Thymus (tissue), 11 donors: Measurements from ENCODE around the gene CORO2B. TPM values are rescaled to one million over a fixed set of nuclear protein-coding genes. Genes with fewer than 3 reads are reported as not detected.

Source experiments
- DNase-seq, 9 donors: peaks; one replicate each; pipeline ENCODE4 v3.0.0-alpha.2; 2013; ENCODE audit warnings: low spot score in 9 of 9, low read depth in 6 of 9, missing footprints in 1 of 9
- H3K27ac ChIP-seq, 2 donors: one replicate each; pipeline ENCODE4 v1.5.1; 2013; ENCODE audit warnings: control low read depth in 1 of 2, low read depth in 1 of 2, low read length in 1 of 2, mild to moderate bottlenecking in 1 of 2, moderate library complexity in 1 of 2
- H3K27me3 ChIP-seq, 2 donors: one replicate each; pipeline ENCODE4 v1.5.1; 2013; ENCODE audit warnings: low read length in 1 of 2; ENCODE audit not compliant: control insufficient read depth in 2 of 2, insufficient read depth in 1 of 2
- H3K36me3 ChIP-seq, 2 donors: one replicate each; pipeline ENCODE4 v1.5.1; 2013; ENCODE audit warnings: low read length in 1 of 2, mild to moderate bottlenecking in 1 of 2, moderate library complexity in 1 of 2; ENCODE audit not compliant: control insufficient read depth in 2 of 2, insufficient read depth in 2 of 2
- H3K4me1 ChIP-seq, 2 donors: one replicate each; pipeline ENCODE4 v1.5.1; 2013; ENCODE audit warnings: low read length in 2 of 2; ENCODE audit not compliant: control insufficient read depth in 2 of 2, insufficient read depth in 2 of 2
- H3K4me3 ChIP-seq, 2 donors: one replicate each; pipeline ENCODE4 v1.5.1; 2013; ENCODE audit warnings: low read length in 2 of 2, control low read depth in 1 of 2, mild to moderate bottlenecking in 1 of 2
- H3K9me3 ChIP-seq, 2 donors: one replicate each; pipeline ENCODE4 v1.5.1; 2013; ENCODE audit warnings: low read length in 1 of 2, mild to moderate bottlenecking in 1 of 2; ENCODE audit not compliant: control insufficient read depth in 2 of 2, insufficient read depth in 1 of 2
- WGBS: extraction: QIAGEN DNeasy Blood & Tissue Kit; methylation state at CpG from one replicate; pipeline ENCODE4 v1.1.7; 2013; 5-methylcytosine and 5-hydroxymethylcytosine counted together
- polyA plus RNA-seq: library from polyadenylated mRNA; stranded (reverse); fragments of 200-250 nt; gene quantifications from one replicate; pipeline ENCODE4 v1.2.3, GENCODE V29; 2013
- total RNA-seq: library from RNA; stranded (reverse); fragments of 120-200 nt; gene quantifications from one replicate; pipeline ENCODE4 v1.2.4, GENCODE V29; 2013
- donor health status: healthy.

The CORO2B gene
- total and polyA plus RNA-seq, 2 donors: 0.57 to 1.3 TPM

- Histone ChIP-seq H3K27ac (no peak overlapping the region), H3K27me3 (peaks cover 17 to 59% of the 10 kb centered on the region in 2 donors)
Measured at GRCh38 chr15:68559345-68560310, 19.2 kb upstream of the CORO2B start.

DNA sequence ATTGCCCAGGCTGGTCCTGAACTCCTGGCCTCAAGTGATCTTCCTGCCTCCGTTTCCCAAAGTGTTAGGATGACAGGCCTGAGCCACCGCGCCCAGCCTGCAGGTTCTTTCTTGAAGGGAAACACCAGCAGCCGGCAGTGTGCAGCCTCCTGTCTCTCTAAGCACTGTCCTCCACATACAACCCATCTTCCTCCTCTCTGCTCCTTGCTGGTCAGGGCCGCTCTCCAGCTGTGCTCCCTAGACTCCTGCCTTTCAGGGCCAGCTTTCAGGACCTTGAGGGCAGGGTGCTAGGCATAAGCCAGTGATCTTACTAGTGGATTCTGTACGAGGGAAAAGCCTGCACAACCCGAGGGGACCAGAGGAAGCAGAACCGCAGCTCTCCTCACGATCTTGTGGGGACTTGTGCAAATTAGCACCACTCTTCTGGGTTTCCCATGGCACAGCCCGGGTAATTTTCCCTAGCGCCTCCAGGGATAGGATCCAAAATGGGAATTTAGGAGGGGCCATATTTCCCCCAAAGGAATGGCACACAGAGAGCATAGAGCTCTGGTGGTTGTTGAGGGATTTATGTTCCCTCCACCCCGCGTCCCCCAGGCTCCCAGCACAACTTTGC lies 18.2 kb upstream of the CORO2B start:
- Histone ChIP-seq H3K4me1 (peaks cover 0 to 17% of the 10 kb centered on the region in 2 donors), H3K27me3 (peaks cover 17 to 56% of the 10 kb centered on the region in 2 donors), H3K4me3 (no peak overlapping the region), H3K9me3 (no peaks in the 10 kb centered on the region), H3K27ac (no peak overlapping the region), H3K36me3 (no peaks in the 10 kb centered on the region)
- no peak for DNase-seq
- 94% methylated on average over 13 of the region's 13 CpGs for WGBS

More at GRCh38 chr15:68559345-68560310, 19.2 kb upstream of the CORO2B start:
- Histone ChIP-seq H3K9me3 (no peaks in the 10 kb centered on the region), H3K4me1 (peaks cover 0 to 17% of the 10 kb centered on the region in 2 donors), H3K36me3 (no peaks in the 10 kb centered on the region), H3K4me3 (peak overlapping the region; percentile 12 to 32)
- DNase-seq: peak; percentile 38 to 81 (median 51)
- WGBS: 3% methylated on average over 54 of the region's 54 CpGs

DNA sequence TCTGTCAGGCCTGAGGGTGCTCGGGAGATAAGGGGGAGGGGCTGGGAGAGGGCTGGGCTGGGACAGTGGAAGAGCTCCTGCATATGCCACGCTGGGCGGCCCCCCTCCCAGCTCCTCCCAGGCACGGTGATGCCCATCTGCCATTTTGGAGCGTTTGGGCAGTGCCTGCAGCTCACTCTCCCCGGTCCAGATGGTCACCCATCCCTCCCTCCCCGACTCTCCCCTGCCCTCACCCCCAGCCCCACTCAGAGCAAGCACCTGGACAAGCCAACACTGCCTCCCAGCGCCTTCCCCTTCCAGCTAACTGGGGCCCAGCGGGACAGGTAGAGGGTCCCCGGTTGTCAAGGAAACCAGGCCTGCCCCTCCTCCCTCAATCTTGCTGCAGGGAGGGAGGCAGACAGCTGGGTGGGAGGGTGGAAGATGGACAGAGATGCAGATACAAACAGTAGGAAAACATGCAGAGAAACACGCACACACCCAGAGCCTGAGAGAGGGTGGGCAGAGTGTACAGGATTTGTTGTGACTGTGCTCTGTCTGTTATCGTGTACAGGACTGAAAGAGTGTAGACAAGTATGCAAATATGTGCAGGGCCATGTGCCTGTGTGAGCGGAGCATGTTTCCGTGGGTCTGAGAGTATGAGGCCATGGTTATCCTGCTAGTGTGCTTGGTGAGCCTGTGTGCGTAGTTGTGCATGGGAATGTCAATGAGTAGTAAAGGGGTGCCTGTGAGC lies 17.5 kb upstream of the CORO2B start:
- no peak overlapping the region for H3K4me3 ChIP-seq
- no peaks in the 10 kb centered on the region for H3K9me3 ChIP-seq
- H3K36me3 ChIP-seq: no peaks in the 10 kb centered on the region
- 94% methylated on average over 15 of the region's 15 CpGs for WGBS
- no peak overlapping the region for H3K27ac ChIP-seq
- H3K27me3 ChIP-seq: peaks cover 17 to 53% of the 10 kb centered on the region in 2 donors
- peaks cover 0 to 17% of the 10 kb centered on the region in 2 donors for H3K4me1 ChIP-seq
- no peak for DNase-seq

- H3K27me3 ChIP-seq: peaks cover 17 to 47% of the 10 kb centered on the region in 2 donors
- H3K4me1 ChIP-seq: peaks cover 0 to 17% of the 10 kb centered on the region in 2 donors
- no peak overlapping the region for H3K4me3 ChIP-seq
- WGBS: 80% methylated on average over 3 of the region's 3 CpGs
- no peak overlapping the region for H3K27ac ChIP-seq
- DNase-seq: no peak
- no peaks in the 10 kb centered on the region for H3K36me3 ChIP-seq
- H3K9me3 ChIP-seq: no peaks in the 10 kb centered on the region
Measured at GRCh38 chr15:68561901-68562300, 16.9 kb upstream of the CORO2B start.

- Histone ChIP-seq H3K27me3 (peaks cover 5 to 25% of the 10 kb centered on the region in 2 donors), H3K36me3 (no peaks in the 10 kb centered on the region), H3K4me1 (peaks cover 0 to 8% of the 10 kb centered on the region in 2 donors), H3K4me3 (no peak overlapping the region), H3K27ac (no peak overlapping the region), H3K9me3 (no peaks in the 10 kb centered on the region)
- 97% methylated on average over 5 of the region's 5 CpGs for WGBS
- DNase-seq: no peak
Measured at GRCh38 chr15:68564173-68564572, 14.6 kb upstream of the CORO2B start.

DNA sequence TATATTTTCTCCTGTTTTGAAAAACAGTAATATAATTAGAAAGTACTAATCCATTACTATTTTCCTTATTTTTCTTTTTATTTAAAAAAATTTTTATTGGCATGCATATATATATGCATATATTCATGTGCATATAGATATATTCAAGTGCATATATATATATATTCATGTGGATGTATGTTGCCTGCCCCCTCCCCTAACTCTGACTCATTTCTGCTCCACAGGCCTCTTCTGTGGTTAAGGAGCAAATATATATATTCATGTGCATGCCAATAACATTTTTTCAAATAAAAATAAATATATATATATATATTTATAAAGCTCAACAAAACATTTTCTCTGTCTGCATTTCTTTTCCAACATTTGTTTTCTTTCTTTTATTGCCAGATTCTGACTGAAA lies 13.6 kb upstream of the CORO2B start:
- H3K9me3 ChIP-seq: no peaks in the 10 kb centered on the region
- H3K36me3 ChIP-seq: no peaks in the 10 kb centered on the region
- DNase-seq: no peak
- no peak overlapping the region for H3K27ac ChIP-seq
- H3K4me3 ChIP-seq: no peak overlapping the region
- H3K27me3 ChIP-seq: peaks cover 0 to 14% of the 10 kb centered on the region in 2 donors
- H3K4me1 ChIP-seq: no peaks in the 10 kb centered on the region

DNA sequence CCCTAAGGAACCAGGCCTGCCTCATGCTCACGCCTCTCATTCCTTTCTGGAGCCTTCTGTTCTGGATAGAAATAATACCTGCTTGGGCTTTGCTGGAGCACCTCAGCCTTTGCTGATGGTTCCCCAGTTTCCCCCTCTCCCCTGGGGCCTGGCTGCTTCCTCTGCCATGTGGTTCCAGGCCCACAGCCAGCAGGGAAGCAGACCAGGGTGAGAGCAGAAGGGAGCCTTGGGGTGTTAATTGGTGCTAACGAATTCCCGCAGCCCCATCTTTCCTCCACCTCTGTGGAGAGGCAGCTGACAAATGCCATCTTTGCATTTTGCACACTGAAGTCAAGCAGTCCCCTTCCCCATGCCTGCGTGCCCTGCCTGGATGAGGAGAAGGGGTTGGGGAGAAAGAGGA lies 13.1 kb upstream of the CORO2B start:
- H3K4me1 ChIP-seq: no peaks in the 10 kb centered on the region
- H3K4me3 ChIP-seq: no peak overlapping the region
- H3K9me3 ChIP-seq: no peaks in the 10 kb centered on the region
- H3K27me3 ChIP-seq: peaks cover 0 to 9% of the 10 kb centered on the region in 2 donors
- WGBS: 95% methylated on average over 4 of the region's 4 CpGs
- H3K27ac ChIP-seq: no peak overlapping the region
- no peaks in the 10 kb centered on the region for H3K36me3 ChIP-seq
- no peak for DNase-seq

- Histone ChIP-seq H3K4me3 (no peak overlapping the region), H3K27me3 (peaks cover 0 to 6% of the 10 kb centered on the region in 2 donors), H3K27ac (no peak overlapping the region), H3K4me1 (no peaks in the 10 kb centered on the region), H3K9me3 (no peaks in the 10 kb centered on the region), H3K36me3 (no peaks in the 10 kb centered on the region)
- WGBS: 74% methylated on average over 9 of the region's 9 CpGs
- no peak for DNase-seq
Measured at GRCh38 chr15:68566377-68566954, 12.3 kb upstream of the CORO2B start.
